ENCODE results near the gene PLEKHA4. TPM values are rescaled to one million over a fixed set of nuclear protein-coding genes. Genes with fewer than 3 reads are reported as not detected.
A peak's percentile ranks its signal among the peaks of the same experiment; 100 is the strongest.

The PLEKHA4 gene
- total and polyA plus RNA-seq, 10 of the 15 experiments (the other 5 are each of a cell fraction or from before 2014, with no cell fraction given), result 0.13 to 10.0 (median 6.4) TPM; not detected in 1

DNA sequence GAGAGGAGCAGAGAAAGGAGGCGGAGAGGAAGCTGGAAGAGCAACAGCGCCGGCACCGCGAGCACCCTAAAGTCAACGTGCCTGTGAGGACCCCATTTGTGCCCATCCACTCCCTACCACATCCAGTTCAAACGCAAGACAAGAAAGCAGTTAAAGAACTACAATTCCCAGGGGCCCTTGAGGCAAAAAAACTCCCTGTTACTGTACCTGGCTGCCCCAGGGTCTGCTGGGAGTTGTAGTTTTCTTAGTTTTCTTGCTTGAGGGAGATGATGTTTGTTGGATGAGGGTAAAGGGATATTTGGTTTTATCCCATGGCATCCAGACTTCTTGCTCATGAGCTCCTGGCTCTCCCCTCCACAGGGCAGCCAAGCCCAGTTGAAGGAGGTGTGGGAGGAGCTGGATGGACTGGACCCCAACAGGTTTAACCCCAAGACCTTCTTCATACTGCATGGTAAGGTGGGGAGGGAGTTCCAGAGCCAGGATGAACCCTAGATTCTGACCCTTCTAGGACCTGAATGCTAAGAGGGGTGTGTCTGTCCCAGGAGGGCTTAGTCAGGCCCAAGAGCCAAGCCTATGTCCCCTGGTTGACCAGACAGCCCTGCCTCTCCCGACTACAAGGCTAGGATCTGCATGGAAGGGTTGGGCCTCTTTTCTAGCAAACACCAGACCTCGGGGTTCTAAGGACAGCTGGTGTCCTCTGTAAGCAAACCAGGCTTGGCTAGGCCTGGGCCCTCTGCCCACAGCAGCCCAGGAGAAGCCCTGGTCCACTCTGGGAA, 44.9 kb upstream of the PLEKHA4 start (continued):
- TF ChIP-seq, protein P1, sequence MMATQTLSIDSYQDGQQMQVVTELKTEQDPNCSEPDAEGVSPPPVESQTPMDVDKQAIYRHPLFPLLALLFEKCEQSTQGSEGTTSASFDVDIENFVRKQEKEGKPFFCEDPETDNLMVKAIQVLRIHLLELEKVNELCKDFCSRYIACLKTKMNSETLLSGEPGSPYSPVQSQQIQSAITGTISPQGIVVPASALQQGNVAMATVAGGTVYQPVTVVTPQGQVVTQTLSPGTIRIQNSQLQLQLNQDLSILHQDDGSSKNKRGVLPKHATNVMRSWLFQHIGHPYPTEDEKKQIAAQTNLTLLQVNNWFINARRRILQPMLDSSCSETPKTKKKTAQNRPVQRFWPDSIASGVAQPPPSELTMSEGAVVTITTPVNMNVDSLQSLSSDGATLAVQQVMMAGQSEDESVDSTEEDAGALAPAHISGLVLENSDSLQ (IDR thresholded peaks at IDR 0.05), result no peak
- no peak for TF ChIP-seq TCF7 (IDR thresholded peaks at IDR 0.05; ENCODE audit: borderline replicate concordance)
- no peak for TF ChIP-seq KLF5 (IDR thresholded peaks at IDR 0.05; ENCODE audit: partially characterized antibody)
- no peak for TF ChIP-seq FOXM1 (IDR thresholded peaks at IDR 0.05; ENCODE audit: low read depth, low read length)
- TF ChIP-seq BACH1 (IDR thresholded peaks at IDR 0.05; ENCODE audit: borderline replicate concordance), result no peak
- TF ChIP-seq EED (IDR thresholded peaks at IDR 0.05; ENCODE audit: low read depth), result no peak
- TF ChIP-seq, protein P2, sequence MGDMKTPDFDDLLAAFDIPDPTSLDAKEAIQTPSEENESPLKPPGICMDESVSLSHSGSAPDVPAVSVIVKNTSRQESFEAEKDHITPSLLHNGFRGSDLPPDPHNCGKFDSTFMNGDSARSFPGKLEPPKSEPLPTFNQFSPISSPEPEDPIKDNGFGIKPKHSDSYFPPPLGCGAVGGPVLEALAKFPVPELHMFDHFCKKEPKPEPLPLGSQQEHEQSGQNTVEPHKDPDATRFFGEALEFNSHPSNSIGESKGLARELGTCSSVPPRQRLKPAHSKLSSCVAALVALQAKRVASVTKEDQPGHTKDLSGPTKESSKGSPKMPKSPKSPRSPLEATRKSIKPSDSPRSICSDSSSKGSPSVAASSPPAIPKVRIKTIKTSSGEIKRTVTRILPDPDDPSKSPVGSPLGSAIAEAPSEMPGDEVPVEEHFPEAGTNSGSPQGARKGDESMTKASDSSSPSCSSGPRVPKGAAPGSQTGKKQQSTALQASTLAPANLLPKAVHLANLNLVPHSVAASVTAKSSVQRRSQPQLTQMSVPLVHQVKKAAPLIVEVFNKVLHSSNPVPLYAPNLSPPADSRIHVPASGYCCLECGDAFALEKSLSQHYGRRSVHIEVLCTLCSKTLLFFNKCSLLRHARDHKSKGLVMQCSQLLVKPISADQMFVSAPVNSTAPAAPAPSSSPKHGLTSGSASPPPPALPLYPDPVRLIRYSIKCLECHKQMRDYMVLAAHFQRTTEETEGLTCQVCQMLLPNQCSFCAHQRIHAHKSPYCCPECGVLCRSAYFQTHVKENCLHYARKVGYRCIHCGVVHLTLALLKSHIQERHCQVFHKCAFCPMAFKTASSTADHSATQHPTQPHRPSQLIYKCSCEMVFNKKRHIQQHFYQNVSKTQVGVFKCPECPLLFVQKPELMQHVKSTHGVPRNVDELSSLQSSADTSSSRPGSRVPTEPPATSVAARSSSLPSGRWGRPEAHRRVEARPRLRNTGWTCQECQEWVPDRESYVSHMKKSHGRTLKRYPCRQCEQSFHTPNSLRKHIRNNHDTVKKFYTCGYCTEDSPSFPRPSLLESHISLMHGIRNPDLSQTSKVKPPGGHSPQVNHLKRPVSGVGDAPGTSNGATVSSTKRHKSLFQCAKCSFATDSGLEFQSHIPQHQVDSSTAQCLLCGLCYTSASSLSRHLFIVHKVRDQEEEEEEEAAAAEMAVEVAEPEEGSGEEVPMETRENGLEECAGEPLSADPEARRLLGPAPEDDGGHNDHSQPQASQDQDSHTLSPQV (IDR thresholded peaks at IDR 0.05), result no peak
- no peak for TF ChIP-seq PML (IDR thresholded peaks at IDR 0.05; ENCODE audit: low read length)
- TF ChIP-seq CBFB (IDR thresholded peaks at IDR 0.05; ENCODE audit: low read depth), result no peak
- TF ChIP-seq HCFC1 (IDR thresholded peaks at IDR 0.05; ENCODE audit: low read length), result peak; percentile 90
- TF ChIP-seq ETV6 (conservative IDR thresholded peaks at IDR 0.05 in 1 of 2, IDR thresholded peaks at IDR 0.05 in 1 of 2; ENCODE audit: borderline replicate concordance in 1 of 2, low read depth in 1 of 2), result no peak
- no peak for TF ChIP-seq RAD51 (IDR thresholded peaks at IDR 0.05)
- 0 out of 2 replicates have a peak, but pooled peaks have one; percentile 18 for TF ChIP-seq CHD2 (IDR thresholded peaks at IDR 0.05; ENCODE audit: borderline replicate concordance, low read depth, low read length)
- TF ChIP-seq SUPT20H (IDR thresholded peaks at IDR 0.05; ENCODE audit: borderline replicate concordance, control insufficient read depth, low read depth, low read length), result no peak
- TF ChIP-seq, protein P3, sequence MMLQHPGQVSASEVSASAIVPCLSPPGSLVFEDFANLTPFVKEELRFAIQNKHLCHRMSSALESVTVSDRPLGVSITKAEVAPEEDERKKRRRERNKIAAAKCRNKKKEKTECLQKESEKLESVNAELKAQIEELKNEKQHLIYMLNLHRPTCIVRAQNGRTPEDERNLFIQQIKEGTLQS (IDR thresholded peaks at IDR 0.05; ENCODE audit: borderline replicate concordance, extremely low read depth, low read depth, low read length), result 0 out of 2 replicates have a peak, but pooled peaks have one; percentile 11
- no peak for TF ChIP-seq WRNIP1 (IDR thresholded peaks at IDR 0.05; ENCODE audit: borderline replicate concordance, low read depth, low read length)
- TF ChIP-seq, protein P4, sequence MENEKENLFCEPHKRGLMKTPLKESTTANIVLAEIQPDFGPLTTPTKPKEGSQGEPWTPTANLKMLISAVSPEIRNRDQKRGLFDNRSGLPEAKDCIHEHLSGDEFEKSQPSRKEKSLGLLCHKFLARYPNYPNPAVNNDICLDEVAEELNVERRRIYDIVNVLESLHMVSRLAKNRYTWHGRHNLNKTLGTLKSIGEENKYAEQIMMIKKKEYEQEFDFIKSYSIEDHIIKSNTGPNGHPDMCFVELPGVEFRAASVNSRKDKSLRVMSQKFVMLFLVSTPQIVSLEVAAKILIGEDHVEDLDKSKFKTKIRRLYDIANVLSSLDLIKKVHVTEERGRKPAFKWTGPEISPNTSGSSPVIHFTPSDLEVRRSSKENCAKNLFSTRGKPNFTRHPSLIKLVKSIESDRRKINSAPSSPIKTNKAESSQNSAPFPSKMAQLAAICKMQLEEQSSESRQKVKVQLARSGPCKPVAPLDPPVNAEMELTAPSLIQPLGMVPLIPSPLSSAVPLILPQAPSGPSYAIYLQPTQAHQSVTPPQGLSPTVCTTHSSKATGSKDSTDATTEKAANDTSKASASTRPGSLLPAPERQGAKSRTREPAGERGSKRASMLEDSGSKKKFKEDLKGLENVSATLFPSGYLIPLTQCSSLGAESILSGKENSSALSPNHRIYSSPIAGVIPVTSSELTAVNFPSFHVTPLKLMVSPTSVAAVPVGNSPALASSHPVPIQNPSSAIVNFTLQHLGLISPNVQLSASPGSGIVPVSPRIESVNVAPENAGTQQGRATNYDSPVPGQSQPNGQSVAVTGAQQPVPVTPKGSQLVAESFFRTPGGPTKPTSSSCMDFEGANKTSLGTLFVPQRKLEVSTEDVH (IDR thresholded peaks at IDR 0.05; ENCODE audit: low read depth, partially characterized antibody), result no peak
- no peak for TF ChIP-seq NFYB (IDR thresholded peaks at IDR 0.05; ENCODE audit: insufficient read depth, low read depth, low read length)
